AG04449 (cell line): ENCODE results near the gene C2CD4C.
"Not testable (repeated sequence)": the region's sequence is repeated elsewhere in the genome, so short reads cannot be mapped to it uniquely, and the experiment has no call there.

Source experiments
- CTCF ChIA-PET: fragments of 350-600 bp; formaldehyde crosslinking; extraction: SDS; loops from one replicate; lab custom pipeline; 2021; ENCODE audit warnings: antibody characterized with exemption; lab: Yijun Ruan, JAX
- POLR2A ChIA-PET: fragments of 400-600, 350-600 bp; formaldehyde crosslinking; extraction: SDS; loops from one replicate; lab custom pipeline; 2020; ENCODE audit warnings: antibody characterized with exemption, inconsistent platforms; lab: Yijun Ruan, JAX
- DNase-seq: peaks from one replicate; pipeline ENCODE4 v3.0.0-alpha.2; 2010; ENCODE audit warnings: low read depth, low spot score
- H3K4me3 ChIP-seq: 2 replicates; pipeline ENCODE4 v1.5.1; 2011; ENCODE audit warnings: low read depth, mild to moderate bottlenecking, control low read depth, low read length
- CTCF ChIP-seq: IDR thresholded peaks from one replicate; pipeline ENCODE4 v1.5.1; 2011; ENCODE audit warnings: mild to moderate bottlenecking, moderate library complexity, low read length, control low read depth, inconsistent platforms; ENCODE audit not compliant: insufficient read depth; ENCODE audit errors: missing control alignments

Gene C2CD4C

DNA sequence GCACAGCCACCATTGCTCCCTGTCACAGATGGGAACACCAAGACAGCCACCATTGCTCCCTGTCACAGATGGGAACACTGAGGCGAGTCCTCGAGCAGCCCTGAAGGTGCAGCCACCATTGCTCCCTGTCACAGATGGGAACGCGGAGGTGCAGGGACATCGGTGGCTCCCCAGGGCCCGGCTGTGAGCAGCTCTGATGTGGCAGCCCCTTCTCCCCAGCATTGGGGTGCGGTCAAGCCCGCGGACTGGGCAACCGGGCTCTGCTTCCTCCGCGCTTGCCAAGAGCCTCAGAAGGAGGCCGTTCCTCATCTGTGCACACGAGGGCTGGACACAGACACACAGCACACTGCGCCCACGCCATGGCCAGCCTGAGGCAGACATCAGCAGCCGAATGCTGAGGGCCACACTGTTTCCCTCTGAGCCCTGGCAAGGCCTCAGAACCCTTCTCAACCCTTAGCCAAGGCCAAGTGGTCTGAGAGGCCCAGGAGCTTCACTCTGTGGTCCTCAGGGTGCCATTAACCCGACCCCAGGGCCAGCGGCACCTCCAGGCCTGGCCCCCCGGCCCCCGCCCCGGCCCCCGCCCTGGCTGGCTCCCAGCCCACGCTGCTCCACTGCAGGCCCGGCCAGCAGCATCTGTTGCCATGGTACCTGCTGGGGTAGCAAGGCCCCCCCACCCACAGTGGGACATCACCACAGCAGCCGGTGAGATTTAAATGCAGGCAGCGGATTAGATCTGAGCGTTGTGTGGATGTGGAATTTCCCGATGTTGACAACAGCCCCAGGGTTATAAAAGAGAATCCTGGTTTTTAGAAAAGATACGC is 18.4 kb downstream of the C2CD4C start:
- no peak overlapping the region for H3K4me3 ChIP-seq
- TF ChIP-seq CTCF: no peak
- no peak for DNase-seq
- CTCF ChIA-PET: no interaction called here
- POLR2A ChIA-PET: no interaction called here

DNA sequence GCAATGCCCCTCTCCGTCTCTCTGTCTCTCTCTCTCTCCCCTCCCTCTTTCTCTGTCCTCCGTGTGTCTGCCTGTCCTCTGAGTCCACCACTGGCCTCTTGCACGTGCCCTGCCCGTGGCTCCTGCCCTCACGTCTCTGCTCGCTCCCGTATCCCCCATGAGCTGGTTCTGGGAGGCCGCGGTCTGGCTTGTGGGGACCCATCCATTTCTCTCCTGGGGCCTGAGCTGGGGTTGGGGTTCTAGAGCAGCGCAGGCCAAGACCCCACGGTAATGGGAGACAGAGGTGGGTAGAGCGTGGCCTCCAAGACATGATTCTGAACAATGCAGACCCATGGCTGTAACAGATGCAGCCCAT is 19.0 kb downstream of the C2CD4C start:
- H3K4me3 ChIP-seq: no peak overlapping the region
- DNase-seq: no peak
- CTCF ChIA-PET: no interaction called here
- POLR2A ChIA-PET: no interaction called here
- no peak for TF ChIP-seq CTCF

DNA sequence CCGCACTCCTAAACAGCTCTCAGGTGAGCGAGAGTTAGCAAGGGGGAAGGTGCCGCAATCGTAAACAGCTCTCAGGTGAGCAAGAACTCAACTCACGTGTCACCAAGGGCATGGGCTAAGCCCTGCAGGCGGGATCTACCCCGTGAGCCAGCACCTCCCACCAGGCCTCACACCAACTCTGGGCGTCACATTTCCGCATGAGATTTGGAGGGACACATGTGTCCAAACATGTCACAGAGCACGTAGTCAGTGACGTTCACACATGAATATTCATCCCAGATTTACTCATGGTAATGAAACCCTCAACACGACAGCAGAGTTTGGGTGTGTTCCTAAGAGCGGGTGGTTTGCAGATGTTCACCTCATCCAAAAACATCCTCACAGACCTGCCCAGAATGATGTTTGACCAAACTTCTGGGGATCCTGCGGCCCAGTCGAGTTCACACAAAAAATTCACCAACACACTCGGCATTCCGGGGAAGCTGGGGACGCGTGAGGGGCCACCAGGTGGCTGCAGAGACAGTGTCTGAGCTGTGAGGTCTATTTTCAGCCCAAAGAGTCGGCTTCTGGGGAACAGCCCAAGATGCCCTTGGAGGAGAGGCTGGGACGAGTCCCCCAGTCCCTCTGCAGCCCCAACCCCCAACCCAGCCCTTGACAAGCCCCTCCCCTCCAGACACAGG is 19.6 kb downstream of the C2CD4C start:
- CTCF ChIA-PET: no interaction called here

DNA sequence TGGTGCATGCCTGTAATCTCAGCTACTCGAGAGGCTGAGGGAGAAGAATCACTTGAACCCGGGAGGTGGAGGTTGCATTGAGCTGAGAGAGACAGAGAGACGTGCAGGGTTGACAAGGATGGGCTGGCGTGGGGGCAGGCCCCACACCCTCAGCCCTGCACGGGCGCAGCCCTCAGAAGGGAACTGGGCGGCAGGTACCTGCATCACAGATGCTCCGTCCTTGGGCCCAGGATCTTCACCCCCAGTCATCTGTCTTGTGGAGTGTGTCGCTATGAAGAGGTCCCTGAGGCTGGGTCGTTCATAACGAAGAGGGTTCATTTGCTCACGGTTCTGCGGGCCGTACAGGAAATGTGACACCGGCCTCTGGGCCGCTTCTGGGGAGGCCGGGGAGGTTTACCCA is 20.3 kb downstream of the C2CD4C start:
- ChIA-PET POLR2A (no interaction called here), CTCF (interaction anchor here (1.2 kb wide), 1 partner anchor 33 kb away, joined by 3 read pairs; no protein-coding TSS in a partner anchor)
- TF ChIP-seq CTCF: no peak
- DNase-seq: no peak
- H3K4me3 ChIP-seq: no peak overlapping the region

More for the DNA sequence above, 19.6 kb downstream of the C2CD4C start:
- no peak for TF ChIP-seq CTCF
- DNase-seq: no peak
- POLR2A ChIA-PET: no interaction called here
- no peak overlapping the region for H3K4me3 ChIP-seq

- POLR2A ChIA-PET: no interaction called here
- CTCF ChIA-PET: interaction anchor here (1.2 kb wide), 1 partner anchor 34 kb away, joined by 3 read pairs; no protein-coding TSS in a partner anchor
- DNase-seq: no peak
- no peak overlapping the region for H3K4me3 ChIP-seq
- no peak for TF ChIP-seq CTCF
Measured at GRCh38 chr19:387777-388176, 21.2 kb downstream of the C2CD4C start.

GRCh38 chr19:386632-387301 is 22.2 kb downstream of the C2CD4C start:
- CTCF ChIA-PET, POLR2A ChIA-PET, H3K4me3 ChIP-seq, DNase-seq: not testable (repeated sequence)

DNA sequence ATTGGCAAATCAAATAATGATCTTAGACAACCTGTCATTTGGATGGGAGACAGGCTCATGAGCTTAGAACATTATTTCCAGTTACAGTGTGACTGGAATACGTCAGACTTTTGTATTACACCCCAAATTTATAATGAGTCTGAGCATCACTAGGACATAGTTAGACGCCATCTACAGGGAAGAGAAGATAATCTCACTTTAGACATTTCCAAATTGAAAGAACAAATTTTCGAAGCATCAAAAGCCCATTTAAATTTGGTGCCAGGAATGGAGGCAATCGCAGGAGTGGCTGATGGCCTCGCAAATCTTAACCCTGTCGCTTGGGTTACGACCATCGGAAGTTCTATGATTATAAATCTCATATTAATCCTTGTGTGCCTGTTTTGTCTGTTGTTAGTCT is 22.8 kb downstream of the C2CD4C start:
- CTCF ChIA-PET, DNase-seq, H3K4me3 ChIP-seq, POLR2A ChIA-PET: not testable (repeated sequence)
